Stimulated activated CD4-positive, alpha-beta T cell treated with anti-CD3 and anti-CD28 coated beads, Interleukin-1b, Interleukin-23, amount 100 ng/mL, for 24 hours (primary cell): ENCODE results near the gene ORM2.
"Not testable (repeated sequence)": the region's sequence is repeated elsewhere in the genome, so short reads cannot be mapped to it uniquely, and the experiment has no call there.

Source experiments
- DNase-seq, 4 experiments: peaks; one replicate each; pipeline ENCODE4 v3.0.0-alpha.2; 2020; ENCODE audit warnings: low read depth in 4 of 4, low spot score in 1 of 4

Gene ORM2

DNA sequence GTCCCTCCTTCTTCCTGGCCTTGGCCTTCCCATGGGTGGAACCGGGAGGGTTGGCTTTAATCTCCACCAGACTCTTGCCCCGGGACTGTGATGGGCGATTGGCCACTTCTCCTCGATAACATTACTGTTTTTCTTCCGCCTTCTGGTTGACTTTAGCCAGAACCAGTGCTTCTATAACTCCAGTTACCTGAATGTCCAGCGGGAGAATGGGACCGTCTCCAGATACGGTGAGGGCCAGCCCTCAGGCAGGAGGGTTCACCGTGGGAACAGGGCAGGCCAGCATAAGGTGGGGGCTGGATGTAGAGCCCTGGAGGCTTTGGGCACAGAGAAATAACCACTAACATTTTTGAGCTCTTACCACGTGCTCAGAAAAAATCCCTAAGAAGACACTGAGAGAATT is 967 bp downstream of the ORM2 start:
- no peak for DNase-seq

DNA sequence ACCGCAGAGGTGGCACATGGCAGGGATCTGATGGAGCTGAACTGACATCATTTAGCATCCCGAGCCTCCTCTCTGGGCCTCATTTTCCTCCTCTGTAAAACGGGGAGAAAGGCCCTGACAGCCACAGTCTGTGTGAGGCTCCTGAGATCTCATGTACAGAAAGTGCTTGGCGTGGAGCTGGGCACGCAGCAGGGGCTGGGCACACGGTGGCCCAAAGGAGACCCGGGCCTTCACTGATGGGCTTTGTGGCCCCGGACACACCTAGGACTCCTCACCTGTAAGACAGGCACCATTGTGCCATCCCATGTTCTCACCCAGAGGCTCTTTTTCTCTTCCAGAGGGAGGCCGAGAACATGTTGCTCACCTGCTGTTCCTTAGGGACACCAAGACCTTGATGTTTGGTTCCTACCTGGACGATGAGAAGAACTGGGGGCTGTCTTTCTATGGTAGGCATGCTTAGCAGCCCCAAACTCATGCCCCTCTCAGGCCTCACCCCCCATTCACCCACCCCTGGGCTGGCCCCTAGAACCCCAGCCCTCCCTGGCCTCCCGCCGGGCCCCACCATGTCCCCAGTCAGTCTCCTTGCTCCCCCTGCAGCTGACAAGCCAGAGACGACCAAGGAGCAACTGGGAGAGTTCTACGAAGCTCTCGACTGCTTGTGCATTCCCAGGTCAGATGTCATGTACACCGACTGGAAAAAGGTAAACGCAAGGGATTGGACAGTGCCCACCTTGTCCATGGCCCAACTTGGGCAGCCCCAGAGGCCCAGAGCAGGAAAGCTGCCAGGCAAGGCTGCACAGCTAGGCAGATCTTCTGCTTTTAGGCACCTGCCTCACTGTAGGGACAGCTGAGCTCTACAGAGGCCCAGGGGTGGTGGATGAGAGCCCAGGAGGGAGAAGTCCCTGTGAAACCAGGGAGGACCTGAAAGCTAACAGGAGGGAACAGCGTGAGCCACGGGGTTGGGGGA is 1.8 kb downstream of the ORM2 start:
- not testable (repeated sequence) for DNase-seq

DNA sequence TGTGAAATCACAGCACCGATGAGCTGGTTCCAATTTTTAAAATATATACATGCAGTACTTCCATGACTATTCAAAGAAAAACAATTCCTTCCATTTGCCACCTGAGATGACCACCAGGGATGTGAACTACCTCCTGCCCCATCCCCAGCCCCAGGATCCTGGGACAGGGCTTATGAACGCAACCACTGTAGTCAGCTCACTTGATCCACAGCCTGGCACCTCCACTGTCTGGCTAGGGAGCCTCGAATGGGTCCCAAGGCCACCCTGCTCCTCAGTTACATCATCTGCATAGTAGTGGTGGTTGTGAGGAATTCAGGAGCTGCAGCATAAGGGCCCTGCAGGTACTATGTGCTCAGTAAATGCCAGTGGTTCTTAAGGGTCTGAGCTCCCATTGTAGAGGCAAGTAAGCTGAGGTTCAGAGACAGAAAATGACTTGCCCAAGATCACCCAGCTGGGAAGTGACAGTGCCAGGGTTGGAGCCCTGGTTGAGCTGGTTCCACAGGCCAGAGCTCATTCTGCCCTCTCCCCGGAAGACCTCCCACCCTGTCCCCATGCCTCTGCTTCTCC is 2.9 kb downstream of the ORM2 start:
- DNase-seq: not testable (repeated sequence)

DNA sequence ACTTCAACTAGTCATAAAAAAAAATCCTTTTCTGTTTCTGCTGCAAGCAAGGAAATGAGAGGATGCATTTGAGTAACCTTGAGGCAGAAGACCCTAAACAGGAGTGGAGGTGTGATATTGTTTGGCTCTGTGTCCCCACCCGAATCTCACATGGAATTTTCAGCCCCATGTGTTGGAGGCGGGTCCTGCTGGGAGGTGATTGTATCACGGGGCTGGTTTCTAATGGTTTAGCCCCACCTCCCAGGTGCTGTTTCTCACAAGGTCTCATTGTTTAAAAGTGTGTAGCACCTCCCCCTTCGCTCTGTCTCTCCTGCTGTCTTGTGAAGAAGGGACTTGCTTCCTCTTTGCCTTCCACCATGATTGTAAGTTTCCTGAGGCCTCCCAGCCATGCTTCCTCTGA is 4.0 kb downstream of the ORM2 start:
- DNase-seq: not testable (repeated sequence)

DNA sequence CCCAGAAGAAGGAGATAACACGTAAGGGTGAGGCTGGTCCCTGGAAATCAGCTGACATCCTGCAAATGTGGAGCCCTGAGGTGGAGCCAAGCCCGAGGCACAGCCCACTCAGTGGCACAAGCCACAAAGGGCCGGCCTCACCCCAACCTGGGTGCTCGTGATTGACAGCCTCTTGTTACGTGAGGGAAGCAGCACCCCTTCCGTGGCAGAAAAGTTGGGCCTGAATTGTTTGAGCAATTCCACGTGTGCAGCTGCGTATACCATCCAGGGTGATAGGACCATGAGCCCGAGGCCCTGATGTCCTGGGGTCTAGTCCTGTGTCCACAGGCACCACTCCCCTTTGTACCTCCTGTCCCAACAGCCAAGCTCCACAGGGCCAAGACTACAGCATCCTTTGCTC is 4.8 kb downstream of the ORM2 start:
- no peak for DNase-seq

DNA sequence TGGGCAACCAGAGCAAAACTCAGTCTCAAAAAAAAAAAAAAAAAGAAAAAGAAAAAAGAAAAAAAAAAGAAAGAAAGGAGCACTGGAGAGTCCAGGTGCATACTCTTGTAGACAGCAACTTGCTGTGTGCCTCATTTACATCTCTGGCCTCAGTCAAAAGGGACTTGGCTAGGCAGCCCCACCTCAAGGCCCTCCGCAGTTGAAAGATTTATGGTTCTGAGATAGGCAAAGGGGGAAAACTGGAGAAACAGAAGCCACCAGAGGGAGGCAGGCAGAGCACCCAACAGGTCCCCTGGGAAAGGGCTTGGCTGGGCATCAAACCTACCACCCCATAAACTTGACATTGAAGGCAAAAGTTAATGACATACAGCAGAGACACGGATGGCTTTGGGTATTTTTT is 6.1 kb downstream of the ORM2 start:
- DNase-seq: no peak

DNA sequence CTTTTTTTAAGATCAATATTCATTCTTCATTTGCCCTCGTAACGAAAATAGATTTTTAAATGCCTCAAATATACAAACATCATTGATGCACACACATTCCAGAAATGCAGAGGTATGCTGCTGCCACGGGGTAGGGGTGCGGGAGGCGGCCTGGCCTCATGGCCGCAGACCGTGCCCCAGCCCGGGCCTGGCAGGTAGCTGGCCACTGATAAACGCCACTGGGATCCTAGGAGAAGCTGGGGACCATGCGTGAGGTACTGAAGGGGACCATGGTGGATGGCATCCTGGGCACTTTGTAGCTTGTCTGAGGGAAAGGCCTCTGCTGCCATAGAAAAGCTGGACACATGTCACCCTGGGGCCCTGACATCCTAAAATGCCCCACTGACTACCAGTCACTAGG is 6.5 kb downstream of the ORM2 start:
- no peak for DNase-seq

DNA sequence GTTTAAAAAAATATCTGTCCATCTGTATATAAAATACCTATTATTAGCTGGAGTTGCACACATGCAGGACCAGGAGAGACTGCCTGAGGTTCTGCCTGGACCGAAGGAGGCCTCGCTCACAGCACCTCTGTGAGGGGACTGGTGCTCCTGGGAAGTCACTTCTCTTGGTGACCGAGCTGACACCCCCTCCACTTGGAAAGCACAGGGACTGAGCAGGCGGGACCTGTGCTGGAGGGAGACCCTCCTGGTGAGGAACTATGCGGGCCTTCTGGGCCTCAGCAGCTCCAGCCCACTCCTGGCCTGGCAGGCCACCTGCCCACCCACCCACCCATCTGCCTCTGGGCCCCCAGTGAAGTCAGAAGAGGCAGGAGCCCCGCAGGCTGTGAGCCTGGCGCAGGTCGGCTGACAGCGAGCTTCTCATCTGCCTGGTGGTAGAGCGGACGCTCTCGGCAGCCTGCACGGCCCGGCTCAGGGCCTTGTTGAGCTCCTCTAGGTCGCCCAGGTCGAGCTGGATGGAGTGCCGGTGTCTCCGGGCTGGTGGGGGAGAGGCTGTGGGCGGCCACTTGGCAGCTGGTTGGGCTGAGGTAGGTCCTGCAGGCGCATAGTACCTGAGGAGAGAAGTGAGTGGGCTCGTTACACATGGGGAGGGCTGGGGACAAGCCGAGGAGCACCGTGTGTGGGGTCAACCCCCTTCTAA is 7.2 kb downstream of the ORM2 start:
- no peak for DNase-seq

DNA sequence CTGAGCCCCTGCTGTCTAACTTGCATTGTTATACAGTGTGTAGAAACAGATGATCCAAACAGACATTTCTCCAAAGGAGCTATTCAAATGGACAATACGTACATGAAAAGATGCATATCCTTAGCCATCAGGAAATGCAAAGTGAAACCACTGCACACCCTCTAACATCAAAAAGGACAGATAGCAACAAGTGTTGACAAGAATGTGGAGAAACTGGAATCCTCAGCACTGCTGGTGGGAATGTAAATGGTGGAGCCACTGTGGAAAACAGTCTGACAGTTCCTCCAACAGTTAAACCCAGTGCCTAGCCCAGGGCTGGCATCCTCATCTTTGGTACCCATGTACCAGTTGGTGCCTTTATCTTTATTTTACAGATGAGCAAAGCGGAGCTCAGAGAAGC is 8.5 kb downstream of the ORM2 start:
- no peak for DNase-seq

DNA sequence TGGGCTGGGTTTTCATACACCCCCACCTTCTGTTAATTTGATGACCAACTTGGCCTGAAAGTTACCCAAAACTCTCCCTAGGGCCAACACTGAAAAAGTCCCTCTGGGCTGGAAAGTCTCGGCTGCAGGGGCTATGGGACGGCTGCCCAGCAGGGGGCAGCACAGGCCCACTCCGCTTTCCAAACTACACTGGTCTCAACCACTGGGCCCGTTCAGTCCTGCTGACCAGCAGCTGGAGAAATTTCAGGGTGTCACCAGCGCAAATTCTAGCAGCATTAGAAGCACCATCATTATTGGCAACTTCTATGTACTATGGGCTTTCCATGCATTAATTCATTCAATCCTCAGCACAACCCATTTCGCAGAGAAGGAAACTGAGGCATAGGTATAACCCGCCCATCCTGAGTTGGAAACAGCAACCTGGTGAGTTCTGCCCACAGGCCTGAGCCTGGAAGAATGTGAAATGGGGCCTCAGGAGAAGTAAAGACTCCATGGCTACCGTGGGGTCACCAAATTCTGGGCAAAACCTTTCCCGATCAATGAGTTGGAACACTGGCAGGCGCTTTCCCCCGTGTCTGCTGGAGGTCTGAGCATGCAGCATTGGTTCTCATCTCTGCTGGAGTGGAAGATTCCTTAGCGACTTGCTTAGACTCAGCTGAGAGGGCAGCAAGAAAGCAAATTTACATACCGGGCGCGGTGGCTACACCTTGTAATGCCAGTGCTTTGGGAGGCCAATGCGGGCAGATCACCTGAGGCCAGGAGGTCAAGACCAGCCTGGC is 9.7 kb downstream of the ORM2 start:
- peak in 3 of 4 experiments; percentile 30 to 48 (median 44) for DNase-seq

DNA sequence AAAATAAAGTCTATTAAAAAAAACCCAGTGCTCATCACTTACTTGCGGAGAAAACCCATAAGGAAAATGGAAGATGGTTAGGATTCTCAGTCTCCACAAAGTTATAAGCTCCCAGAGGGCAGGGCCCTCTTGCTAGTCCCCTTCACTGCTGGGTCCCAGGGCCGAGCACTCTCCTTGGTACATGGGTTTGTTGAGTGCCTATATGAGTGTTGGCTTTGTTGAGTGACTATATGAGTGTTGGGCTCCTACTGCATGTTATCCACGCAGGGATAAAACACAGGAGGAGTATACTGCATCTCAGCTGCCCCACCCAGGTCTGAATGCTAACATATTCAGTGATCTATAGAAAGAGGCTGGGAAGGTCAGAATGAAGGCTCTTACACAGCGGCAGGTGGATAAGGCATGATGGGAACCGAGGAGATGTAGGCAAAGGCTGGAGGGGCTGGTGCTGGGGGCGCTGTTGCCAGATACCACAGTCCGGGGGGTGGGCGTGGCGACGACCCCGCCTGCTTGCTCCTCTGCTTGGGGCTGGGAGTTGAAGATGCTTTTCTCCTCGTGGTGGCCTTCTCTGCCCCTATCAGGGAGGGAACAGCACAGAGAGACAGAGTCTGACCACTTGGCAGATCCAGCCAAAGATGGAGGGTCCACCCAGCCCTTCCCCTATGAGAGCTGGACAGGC is 11.6 kb downstream of the ORM2 start:
- no peak for DNase-seq

DNA sequence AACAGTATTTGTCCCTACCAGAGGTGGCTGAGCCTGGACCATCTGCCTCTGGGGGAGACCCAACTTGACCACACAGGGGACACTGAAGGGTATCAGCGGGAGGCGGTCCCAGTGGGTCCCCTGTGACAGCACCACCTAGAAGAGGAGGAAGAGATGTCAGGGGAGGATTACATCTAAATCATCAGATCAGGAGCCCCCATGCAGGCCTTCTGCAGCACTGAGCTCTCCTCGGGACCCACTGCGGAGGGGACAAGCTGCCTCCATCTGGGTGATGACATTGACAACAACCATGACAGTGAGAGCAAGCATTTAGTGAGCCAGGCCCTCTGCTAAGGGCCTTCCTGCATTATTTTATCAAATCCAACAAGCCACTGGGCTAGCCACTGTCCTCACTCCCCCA is 12.3 kb downstream of the ORM2 start:
- DNase-seq: no peak

DNA sequence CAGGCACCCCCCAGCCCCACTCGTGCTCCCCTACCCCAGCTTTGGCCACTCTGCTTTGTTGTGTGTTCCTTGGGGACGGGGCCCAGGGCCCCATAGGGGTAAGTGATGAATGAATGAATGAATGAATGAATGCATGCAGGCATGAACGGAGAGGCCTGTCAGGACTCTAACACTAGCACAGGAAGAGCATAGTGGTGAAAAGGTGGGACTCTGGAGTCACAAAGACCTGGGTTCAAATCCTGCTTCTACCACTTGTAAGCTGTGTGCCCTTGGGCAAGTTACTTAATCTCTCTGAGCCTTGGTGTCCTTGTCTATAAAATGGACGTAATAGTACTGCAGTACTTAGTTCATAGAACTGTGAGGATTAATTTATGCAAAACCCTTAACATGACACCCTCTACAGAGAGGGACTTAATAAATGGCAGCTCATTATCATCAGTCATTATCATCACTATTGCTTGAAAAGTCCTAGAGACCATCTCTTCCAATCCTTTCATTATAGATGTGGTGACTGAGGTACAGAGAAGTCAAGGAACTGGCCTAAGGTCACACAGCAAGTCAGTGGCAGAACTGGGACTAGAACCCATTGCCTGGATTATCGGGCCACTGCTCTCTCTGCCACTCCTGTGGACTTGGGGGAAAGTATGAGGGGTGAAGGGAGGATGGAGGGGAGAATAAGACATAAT is 13.2 kb downstream of the ORM2 start:
- no peak for DNase-seq

DNA sequence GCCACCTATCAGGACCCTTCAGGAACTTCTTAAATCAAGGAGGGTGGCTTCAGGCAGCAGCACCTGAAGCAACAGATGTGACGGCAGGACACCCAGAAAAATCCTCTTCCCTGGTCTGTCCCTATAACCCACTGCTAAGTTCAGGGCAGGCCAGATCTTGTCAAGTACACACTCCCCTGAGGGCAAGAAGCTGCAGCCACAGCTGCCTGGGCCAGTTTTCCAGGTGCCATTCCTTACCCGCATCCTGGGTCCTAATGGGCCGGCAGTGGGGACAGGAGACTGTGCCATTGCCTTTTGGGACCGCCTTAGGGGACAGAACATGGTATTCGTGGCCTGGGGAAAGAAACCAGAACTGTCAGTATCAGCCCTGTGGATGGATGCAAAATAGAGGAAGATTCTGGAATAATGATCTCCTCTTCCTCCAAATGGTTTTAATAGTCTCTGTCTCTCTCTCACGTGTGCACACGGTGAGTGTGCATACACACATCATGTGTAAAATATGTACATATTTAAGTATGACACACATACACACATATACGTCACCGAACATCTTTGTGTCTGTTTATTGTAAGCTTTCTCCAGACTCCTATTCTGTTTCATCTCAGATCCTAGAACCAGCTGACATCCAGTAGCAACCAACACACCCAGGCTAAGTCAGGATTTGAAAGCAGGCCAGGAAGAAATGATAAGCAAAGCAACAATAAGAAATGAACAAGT is 14.0 kb downstream of the ORM2 start:
- no peak for DNase-seq

DNA sequence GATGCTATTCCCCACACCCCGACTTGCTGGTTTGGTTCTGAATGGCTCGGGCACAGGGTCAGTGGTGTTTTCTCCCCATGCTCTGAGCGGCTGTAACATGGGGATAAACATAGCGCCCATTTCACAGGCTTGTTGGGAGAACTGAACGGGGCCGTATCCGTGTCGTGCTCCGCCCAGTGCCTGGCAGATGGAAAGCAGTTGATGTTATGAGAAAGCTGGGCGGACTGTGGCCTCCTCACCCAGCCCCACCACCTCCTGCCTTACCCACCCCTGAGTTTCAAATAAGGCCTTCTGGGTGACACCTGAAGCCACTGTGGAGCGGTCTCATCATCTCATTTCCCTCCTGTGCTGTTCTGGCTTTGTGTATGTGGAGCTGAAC is 14.5 kb downstream of the ORM2 start:
- no peak for DNase-seq

DNA sequence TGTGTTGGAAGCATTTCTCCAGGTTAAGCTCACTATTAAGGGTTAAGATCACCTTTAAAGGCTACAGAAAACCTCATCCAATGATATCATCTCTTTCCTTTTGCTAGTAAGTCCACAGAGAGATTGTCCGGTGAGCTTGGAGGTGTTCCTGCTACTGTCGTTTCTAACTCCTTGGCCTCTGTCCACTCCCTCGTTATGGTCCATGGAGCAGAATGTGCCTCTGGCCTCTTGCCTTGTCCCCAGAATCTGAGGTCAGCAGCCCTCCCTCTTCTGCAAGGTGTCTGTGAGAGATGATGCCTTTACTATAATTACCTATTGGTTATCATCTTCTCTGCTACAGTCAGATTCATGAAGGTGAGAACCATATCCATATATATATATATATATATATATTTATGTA is 15.0 kb downstream of the ORM2 start:
- DNase-seq: no peak

DNA sequence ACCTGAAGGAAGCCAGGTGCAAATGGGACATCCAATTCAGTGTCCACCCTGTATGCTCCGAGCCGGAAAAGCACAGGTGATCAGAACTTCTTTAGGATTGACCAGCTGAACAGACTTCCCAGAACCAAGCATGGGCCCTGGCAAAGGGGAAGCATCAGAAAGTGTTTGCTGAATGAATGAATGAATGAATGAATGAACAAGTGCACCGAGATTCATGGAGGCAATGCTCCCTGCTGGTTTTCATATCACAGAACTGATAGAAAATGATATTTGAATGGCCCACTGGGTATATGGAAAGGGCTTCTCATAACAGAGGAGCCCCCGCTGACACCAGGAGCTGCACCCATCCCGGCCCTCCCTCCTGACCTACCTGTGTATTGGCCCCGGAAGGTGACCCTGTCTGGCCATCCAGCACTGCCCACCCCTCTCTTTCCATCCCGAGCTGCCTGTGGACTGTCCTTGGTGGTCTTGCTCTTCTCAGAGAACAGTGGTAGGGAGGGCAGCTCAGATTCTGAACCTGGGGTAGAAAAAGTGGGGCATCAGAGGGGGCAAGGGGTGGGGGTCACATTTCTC is 15.9 kb downstream of the ORM2 start:
- no peak for DNase-seq

DNA sequence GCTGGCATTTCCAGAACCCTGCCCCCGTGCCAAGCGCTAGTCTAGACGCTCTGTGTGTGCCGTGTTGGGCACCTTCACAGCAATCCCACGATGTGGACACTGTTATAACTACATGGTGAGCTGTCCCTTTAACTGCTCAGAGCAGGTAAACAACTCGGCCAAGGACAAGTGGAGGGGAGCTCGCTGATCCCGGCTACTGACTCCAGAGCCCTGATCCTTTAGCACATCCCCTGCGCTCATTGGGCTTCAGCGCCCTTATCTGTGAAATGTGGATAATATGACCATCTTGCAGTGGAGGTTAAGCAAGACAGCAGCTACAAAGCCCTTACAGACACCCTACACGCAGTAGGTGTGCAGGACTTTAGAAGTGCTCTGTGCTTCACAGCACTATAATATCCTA is 16.5 kb downstream of the ORM2 start:
- no peak for DNase-seq

DNA sequence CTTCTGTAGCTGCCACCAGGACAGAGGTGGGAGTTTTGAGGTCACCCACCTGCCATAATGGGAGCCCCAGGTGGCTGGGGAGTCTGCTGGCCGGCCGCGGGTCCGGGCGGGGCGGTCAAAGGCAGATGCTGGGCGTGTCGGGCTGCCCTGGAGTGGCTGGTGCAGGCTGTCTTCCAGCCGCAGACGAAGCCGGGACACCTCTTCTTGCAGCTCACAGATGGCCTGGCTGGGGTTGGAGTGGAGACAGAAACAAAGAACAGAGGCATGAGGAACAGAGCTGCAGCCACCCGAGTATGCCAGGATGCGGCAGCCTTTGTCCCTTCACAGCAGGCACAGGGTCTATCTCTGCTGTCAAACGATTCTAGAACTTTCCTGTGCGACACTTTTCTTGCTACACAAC is 18.0 kb downstream of the ORM2 start:
- no peak for DNase-seq
